HG03354 (cell line): ENCODE results near the gene TNFRSF12A.
"Not testable (repeated sequence)": the region's sequence is repeated elsewhere in the genome, so short reads cannot be mapped to it uniquely, and the experiment has no call there.

Source experiments
- ATAC-seq: cut with Tn5 transposase; IDR thresholded peaks from one replicate; pipeline ENCODE4 v1.9.1; 2021; ENCODE audit warnings: mild to moderate bottlenecking; ENCODE audit not compliant: unreplicated experiment, poor library complexity, severe bottlenecking

TNFRSF12A gene

GRCh38 chr16:3042376-3042775 lies 22.2 kb downstream of the TNFRSF12A start:
- no peak for ATAC-seq

GRCh38 chr16:3044708-3045107 lies 24.5 kb downstream of the TNFRSF12A start:
- no peak for ATAC-seq

DNA sequence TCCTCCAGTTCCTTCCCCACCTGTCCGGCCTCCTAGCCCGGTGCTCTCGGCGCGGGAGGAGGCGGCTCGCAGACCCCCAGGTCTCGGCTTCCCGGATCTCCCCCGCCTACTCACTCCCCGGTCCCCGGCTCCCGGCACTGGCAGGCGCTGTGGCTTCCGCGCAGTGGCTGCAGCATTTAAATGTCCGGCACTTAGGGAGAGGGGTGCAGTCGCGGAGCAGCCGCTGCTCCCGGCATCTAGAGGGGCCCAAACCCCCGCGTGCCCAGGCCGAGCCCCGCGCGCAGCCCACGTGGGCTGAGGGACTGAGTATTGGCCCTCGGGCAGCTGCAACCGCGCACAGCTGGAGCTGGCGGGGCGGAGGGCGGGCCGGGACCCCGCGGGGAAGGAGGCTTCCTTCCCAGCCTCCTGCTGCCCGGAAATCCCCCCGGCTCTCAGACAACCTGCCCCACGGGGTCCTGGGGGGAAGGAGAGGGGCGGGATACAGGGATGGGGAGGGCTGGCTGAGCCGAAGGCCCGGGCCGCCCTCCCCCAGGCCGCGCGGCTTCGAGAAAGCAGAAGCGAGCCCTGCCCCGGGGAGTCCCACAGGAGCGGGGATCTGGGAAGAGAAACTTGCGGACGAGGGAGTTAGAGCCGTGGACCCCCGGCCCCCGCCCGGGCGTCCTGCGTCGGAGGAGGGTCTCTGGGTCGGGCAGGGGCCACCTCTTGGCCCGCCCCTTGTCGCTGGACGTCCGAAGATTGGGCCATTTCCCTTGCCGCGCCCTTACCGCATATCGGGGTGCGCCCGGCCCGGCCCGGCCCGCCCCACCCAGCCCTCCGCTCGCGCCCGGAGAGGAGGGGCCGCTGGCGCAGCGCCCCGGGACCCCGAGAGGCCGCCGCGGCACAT lies 25.8 kb downstream of the TNFRSF12A start, which contains the start of gene MMP25:
MMP25 (plus strand) TSS at position 804 of the 883 bp plus-strand sequence. CDS start 357 bp downstream, outside the sequence.
- no peak for ATAC-seq

GRCh38 chr16:3046641-3047386 lies 26.6 kb downstream of the TNFRSF12A start:
- no peak for ATAC-seq

- no peak for ATAC-seq
Measured at GRCh38 chr16:3047387-3047720, 27.2 kb downstream of the TNFRSF12A start.

DNA sequence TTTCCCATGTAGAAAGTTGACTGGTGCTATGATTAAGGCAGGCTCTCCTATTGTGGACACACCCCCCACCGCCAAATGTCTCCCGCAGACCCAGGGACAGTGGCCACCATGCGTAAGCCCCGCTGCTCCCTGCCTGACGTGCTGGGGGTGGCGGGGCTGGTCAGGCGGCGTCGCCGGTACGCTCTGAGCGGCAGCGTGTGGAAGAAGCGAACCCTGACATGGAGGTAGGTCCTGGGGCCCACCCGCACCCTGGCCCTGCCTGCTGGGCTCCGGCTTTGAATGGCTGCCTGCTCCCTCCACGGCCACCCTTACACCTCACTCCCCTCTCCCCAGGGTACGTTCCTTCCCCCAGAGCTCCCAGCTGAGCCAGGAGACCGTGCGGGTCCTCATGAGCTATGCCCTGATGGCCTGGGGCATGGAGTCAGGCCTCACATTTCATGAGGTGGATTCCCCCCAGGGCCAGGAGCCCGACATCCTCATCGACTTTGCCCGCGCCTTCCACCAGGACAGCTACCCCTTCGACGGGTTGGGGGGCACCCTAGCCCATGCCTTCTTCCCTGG lies 29.8 kb downstream of the TNFRSF12A start:
- no peak for ATAC-seq

- ATAC-seq, result no peak
Measured at GRCh38 chr16:3050487-3050886, 30.3 kb downstream of the TNFRSF12A start.

DNA sequence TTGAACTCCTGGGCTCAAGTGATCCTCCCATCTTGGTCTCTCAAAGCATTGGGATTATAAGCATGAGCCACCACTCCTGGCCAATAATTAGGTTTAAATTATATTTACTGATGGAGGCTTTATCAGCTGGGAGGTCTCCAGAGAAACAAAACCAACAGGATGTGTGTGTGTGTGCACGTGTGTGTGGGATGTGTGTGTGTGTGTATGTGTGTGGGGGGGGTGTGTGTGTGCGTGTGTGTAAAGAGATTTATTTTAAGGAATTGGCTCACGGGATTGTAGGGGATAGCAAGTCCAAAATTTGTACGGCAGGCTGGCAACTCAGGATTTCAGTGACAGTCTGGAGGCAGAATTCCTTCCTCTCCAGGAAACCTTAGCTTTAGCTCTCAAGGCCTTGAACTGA lies 30.8 kb downstream of the TNFRSF12A start:
- ATAC-seq, result no peak

- ATAC-seq, result no peak
Measured at GRCh38 chr16:3051494-3051893, 31.3 kb downstream of the TNFRSF12A start.

DNA sequence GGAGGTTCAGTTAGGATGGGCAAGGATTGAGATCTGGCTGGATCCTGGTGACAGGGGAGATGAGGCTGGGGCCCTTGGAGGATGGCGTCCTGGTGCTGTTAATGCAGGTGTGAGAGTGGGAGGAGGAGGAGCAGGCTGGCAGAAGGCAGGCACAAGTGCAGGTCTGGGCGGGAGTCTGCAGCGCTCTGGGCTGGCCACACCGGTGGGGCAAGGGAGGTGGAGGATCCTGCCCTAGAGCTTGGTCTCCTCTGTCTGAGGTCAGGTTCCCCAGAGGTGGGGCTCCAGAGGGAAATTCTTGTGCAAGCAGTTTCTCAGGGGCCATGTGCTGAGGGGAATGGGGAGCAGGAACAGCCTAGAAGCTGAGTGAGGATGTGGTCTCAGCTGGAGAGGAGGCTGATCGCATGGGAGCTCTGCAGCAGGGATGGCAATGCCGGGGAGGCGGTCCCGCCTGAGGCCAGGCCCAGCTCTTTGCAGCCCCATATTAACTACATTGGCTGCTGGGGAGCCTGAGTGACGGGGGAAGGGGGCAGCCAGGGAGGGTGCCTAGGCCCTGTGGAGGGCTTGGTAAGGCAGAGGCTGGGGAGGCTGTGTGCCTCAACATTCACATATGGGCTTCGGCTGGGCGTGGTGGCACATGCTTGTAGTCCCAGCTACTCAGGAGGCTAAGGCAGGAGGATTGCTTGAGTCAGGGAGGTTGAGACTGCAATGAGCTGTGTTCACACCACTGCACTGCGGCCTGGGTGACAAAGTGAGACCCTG lies 32.6 kb downstream of the TNFRSF12A start:
- not testable (repeated sequence) for ATAC-seq

DNA sequence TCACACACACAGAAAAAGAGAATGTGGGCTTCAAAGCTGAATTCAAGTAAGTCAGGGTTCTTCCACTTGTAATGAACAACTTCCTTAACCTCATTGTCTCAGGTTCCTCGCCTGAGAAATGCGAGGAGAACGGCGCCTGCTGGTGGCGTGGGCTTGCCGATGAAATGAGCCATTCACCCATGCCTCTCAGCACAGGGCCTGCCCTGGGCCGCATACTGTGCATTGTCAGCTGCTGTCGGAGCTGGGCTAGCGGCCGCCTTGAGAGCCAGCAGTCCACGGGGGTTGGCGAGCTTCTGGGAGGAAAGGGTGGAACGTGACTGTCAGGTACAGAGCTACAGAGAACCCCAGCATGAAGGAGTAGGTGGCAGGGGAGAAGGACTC lies 33.2 kb downstream of the TNFRSF12A start:
- not testable (repeated sequence) for ATAC-seq

DNA sequence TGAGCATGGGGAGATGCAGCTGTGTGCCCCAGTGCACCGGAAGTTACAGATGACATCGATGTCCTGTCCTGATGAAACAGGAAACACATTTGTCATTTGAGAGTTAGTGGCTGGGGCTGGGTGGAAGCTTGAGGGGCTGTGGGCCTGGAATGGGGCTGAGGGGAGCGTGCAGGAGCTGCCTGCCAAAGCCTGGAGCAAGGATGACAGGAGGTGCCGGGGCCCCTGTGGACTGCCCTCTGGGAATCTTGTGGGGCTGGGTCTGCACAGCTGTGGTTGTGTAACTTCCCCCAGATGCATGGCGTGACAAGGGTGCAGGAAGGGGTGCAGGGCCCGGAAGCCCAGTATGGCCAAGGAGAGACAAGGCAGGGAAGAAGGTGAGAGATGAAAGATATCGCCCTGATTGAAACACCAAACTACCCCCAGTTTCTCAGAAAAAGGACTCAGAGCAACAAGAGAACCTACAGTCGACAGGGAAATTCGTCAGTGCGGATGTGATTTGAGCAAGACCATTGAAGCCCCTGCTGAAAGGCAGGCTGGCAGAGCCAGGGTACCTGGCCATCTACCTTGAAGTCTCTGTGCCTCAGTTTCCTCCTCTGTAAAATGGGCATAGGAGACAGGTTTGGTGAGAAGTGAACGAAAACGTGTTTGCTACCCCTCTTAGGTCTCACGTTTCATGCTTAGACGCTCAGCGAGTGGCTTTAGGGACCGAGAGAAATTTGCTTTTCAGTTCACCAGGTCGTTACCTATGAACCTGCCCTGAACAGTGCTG lies 35.0 kb downstream of the TNFRSF12A start:
- ATAC-seq, result no peak

- ATAC-seq, result not testable (repeated sequence)
Measured at GRCh38 chr16:3055734-3056115, 35.6 kb downstream of the TNFRSF12A start.

DNA sequence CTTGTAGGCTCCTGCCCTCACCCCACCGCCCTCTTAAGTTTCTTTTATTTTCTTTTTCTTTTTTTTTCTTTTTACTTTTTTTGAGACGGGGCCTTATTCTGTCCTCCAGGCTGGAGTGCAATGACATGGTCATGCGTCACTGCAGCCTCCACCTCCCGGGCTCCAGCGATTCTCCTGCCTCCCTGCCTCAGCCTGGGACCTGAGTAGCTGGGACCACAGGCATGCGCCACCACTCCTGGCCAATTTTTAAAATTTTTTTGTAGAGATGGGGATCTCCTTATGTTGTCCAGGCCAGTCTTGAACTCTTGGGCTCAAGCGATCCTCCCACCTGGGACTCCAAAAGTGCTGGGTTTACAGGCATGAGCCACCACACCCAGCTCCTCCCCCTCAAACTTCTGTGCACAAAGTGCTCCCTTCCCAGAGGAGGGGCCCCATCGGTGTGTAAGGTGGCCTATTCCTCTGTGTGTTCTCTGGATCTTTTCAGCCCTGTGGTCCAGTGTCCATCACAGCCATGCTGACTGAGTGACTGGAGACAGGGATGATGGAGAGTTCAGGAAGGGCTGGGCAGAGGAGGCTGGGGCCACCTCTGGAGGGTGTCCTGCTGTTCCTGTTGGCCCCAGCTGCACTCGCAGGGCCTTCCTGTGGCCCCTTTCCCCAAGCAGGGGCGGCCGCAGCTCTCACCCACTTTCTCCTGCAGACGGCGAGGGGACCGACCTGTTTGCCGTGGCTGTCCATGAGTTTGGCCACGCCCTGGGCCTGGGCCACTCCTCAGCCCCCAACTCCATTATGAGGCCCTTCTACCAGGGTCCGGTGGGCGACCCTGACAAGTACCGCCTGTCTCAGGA lies 36.4 kb downstream of the TNFRSF12A start:
- ATAC-seq, result no peak

GRCh38 chr16:3057181-3058138 lies 37.3 kb downstream of the TNFRSF12A start:
- no peak for ATAC-seq

- peak; percentile 31 for ATAC-seq
Measured at GRCh38 chr16:3058139-3059030, 38.2 kb downstream of the TNFRSF12A start.
